ENCODE data around the gene ZBTB40.

Gene ZBTB40

DNA sequence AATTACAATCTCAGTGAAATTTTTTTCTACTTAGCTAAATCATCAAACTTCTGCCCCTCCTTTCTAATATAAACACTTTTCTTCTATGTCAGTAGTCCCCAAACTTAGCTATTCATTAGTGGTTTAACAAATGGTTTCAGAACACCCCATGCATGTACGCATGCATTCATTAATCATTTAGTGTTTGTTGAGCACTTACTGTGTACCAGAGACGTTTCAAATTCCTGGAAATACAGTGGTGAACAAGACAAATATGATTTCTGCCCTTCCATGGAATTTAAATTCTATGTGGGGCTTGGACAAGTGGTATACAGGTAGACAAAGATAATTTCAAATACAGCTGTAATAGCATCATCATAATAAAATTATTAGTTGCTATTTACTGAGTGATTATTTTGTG is 1.5 kb downstream of the ZBTB40 start:
- TF ChIP-seq, protein P1, sequence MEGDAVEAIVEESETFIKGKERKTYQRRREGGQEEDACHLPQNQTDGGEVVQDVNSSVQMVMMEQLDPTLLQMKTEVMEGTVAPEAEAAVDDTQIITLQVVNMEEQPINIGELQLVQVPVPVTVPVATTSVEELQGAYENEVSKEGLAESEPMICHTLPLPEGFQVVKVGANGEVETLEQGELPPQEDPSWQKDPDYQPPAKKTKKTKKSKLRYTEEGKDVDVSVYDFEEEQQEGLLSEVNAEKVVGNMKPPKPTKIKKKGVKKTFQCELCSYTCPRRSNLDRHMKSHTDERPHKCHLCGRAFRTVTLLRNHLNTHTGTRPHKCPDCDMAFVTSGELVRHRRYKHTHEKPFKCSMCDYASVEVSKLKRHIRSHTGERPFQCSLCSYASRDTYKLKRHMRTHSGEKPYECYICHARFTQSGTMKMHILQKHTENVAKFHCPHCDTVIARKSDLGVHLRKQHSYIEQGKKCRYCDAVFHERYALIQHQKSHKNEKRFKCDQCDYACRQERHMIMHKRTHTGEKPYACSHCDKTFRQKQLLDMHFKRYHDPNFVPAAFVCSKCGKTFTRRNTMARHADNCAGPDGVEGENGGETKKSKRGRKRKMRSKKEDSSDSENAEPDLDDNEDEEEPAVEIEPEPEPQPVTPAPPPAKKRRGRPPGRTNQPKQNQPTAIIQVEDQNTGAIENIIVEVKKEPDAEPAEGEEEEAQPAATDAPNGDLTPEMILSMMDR (IDR thresholded peaks at IDR 0.05; ENCODE audit: low read depth, low read length): no peak
- Histone ChIP-seq H3K9me3 (ENCODE audit: severe bottlenecking) (no peaks in the 10 kb centered on the region), H3K36me3 (peaks cover 4% of the 10 kb centered on the region; the same call in 1 of the 2 replicates), H3K4me3 (ENCODE audit: low read depth, low read length) (no peak overlapping the region), H3K27ac (no peak overlapping the region), H3K27me3 (ENCODE audit: insufficient read depth, low read depth, severe bottlenecking) (no peaks in the 10 kb centered on the region)
- DNase-seq: no peak

DNA sequence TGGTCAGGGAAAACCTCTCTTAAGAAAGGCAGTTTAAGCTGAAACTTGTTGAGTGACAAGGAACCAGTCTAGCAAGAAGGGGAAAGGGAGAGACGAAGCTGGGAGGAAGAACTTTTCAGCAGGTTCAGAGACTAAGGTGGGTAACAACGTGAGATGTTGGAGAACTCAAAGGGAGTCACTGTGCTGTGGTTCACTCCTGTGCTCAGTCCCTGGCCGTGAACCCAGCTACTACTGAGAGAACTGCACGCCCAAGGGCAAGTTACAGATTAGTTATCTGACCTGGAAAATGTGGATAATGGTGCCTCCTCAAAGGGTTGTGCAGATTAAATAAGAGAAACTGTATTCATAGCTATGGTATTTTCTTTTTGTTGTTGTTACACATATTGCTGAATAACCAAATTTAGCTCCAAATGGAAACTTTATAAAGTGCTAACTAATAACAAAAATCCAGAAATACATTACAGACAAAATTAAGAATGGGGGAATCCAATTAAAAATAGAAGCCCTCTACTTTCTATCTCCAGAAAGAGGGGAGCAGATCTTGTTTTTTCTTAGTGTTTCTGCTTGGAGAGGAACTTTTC is 2.9 kb downstream of the ZBTB40 start:
- DNase-seq: no peak
- Histone ChIP-seq H3K36me3 (peaks cover 4% of the 10 kb centered on the region; the same call in 1 of the 2 replicates), H3K4me3 (ENCODE audit: low read depth, low read length) (no peak overlapping the region), H3K27ac (no peak overlapping the region), H3K27me3 (ENCODE audit: insufficient read depth, low read depth, severe bottlenecking) (no peaks in the 10 kb centered on the region), H3K9me3 (ENCODE audit: severe bottlenecking) (no peaks in the 10 kb centered on the region)
- TF ChIP-seq, protein P1 (IDR thresholded peaks at IDR 0.05; ENCODE audit: low read depth, low read length): no peak

DNA sequence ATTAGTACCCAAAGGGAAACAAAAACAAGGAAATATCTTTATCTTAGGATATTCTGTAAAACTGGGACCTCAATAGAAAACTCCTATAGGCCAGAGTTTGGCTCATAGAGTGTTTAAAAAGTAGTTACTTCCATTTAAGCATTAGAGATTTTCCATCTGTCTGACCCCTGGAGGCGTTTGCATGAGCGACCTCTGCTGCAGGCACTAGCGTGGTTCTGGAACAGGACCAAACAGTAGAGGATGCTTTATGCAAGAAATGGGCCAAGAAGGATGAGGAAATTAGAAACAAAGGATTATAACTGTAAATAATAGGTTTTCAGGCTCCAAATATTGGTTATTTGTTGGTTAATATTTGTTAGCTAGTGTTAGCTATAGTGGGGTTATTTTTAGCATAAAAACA is 5.7 kb downstream of the ZBTB40 start:
- DNase-seq: no peak
- TF ChIP-seq, protein P1 (IDR thresholded peaks at IDR 0.05; ENCODE audit: low read depth, low read length): no peak
- H3K36me3 ChIP-seq: no peaks in the 10 kb centered on the region
- no peaks in the 10 kb centered on the region for H3K9me3 ChIP-seq (ENCODE audit: severe bottlenecking)
- no peak overlapping the region for H3K27ac ChIP-seq
- no peak overlapping the region for H3K4me3 ChIP-seq (ENCODE audit: low read depth, low read length)
- no peaks in the 10 kb centered on the region for H3K27me3 ChIP-seq (ENCODE audit: insufficient read depth, low read depth, severe bottlenecking)

DNA sequence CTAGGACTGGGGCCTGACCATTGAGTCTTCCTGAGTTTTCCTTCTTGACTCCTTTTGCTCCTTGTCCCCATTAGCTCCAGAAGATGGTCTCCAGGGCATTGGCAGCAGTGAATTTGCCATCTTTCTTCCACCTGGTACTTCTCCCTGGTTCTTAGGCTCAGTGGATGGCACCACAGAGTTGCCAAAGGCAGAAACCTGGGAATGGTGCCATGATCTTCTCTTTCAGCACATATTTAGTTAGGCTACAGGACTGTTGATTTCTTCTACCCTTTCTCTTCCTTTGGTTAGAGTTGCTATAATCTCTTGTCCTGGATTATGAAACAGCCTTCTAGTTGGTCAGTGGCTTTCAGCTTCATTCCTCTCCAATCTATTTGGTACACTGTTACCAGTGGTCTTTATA is 6.2 kb downstream of the ZBTB40 start:
- TF ChIP-seq, protein P1 (IDR thresholded peaks at IDR 0.05; ENCODE audit: low read depth, low read length): no peak
- H3K27ac ChIP-seq: no peak overlapping the region
- no peaks in the 10 kb centered on the region for H3K9me3 ChIP-seq (ENCODE audit: severe bottlenecking)
- H3K36me3 ChIP-seq: no peaks in the 10 kb centered on the region
- H3K27me3 ChIP-seq (ENCODE audit: insufficient read depth, low read depth, severe bottlenecking): no peaks in the 10 kb centered on the region
- no peak for DNase-seq
- H3K4me3 ChIP-seq (ENCODE audit: low read depth, low read length): no peak overlapping the region

DNA sequence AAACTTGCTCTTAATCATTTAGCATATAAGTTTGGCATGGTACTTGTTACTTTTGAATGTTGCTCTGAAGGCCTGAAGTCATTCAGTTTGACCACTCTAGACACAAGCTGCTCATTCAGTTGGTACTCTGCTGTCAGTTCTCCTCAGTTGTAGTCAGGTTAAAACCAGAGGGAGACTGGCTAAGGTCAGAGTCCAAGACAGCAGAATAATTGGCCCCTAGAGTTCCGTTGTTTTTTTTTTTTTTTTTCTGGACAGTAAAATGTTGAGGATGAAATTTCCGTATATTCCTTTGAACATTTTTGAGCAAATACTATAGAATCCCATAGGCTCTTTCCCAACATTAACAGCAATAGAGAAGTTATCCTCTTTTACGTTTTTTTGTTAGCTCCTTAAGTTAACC is 9.4 kb downstream of the ZBTB40 start:
- Histone ChIP-seq H3K36me3 (no peaks in the 10 kb centered on the region), H3K27ac (no peak overlapping the region), H3K4me3 (ENCODE audit: low read depth, low read length) (no peak overlapping the region), H3K9me3 (ENCODE audit: severe bottlenecking) (peaks cover 9% of the 10 kb centered on the region), H3K27me3 (ENCODE audit: insufficient read depth, low read depth, severe bottlenecking) (no peaks in the 10 kb centered on the region)
- DNase-seq: no peak
- TF ChIP-seq, protein P1 (IDR thresholded peaks at IDR 0.05; ENCODE audit: low read depth, low read length): no peak

All from WERI-Rb-1 (cell line).